ENCODE measurements around the gene HOXA7.

HOXA7 gene

GRCh38 chr7:27179503-27180430, 23.3 kb upstream of the HOXA7 start:
- H3K4me3 ChIP-seq (ENCODE audit: low read length): no peak overlapping the region
- TF ChIP-seq CTCF (conservative IDR thresholded peaks at IDR 0.05; ENCODE audit: low read depth, low read length): peak; percentile 84
- no peak for DNase-seq (ENCODE audit: low read depth)

GRCh38 chr7:27179030-27179429, 22.6 kb upstream of the HOXA7 start:
- no peak for TF ChIP-seq CTCF (conservative IDR thresholded peaks at IDR 0.05; ENCODE audit: low read depth, low read length)
- DNase-seq (ENCODE audit: low read depth): no peak
- no peak overlapping the region for H3K4me3 ChIP-seq (ENCODE audit: low read length)

GRCh38 chr7:27178366-27178765, 21.9 kb upstream of the HOXA7 start:
- no peak overlapping the region for H3K4me3 ChIP-seq (ENCODE audit: low read length)
- no peak for TF ChIP-seq CTCF (conservative IDR thresholded peaks at IDR 0.05; ENCODE audit: low read depth, low read length)
- DNase-seq (ENCODE audit: low read depth): no peak

- no peak overlapping the region for H3K4me3 ChIP-seq (ENCODE audit: low read length)
- no peak for TF ChIP-seq CTCF (conservative IDR thresholded peaks at IDR 0.05; ENCODE audit: low read depth, low read length)
- no peak for DNase-seq (ENCODE audit: low read depth)
Measured at GRCh38 chr7:27177795-27178320, 21.4 kb upstream of the HOXA7 start.

- no peak for DNase-seq (ENCODE audit: low read depth)
- H3K4me3 ChIP-seq (ENCODE audit: low read length): no peak overlapping the region
- TF ChIP-seq CTCF (conservative IDR thresholded peaks at IDR 0.05; ENCODE audit: low read depth, low read length): no peak
Measured at GRCh38 chr7:27176962-27177794, 20.7 kb upstream of the HOXA7 start.

GRCh38 chr7:27176524-27176845, 20.0 kb upstream of the HOXA7 start:
- DNase-seq (ENCODE audit: low read depth): no peak
- H3K4me3 ChIP-seq (ENCODE audit: low read length): no peak overlapping the region
- no peak for TF ChIP-seq CTCF (conservative IDR thresholded peaks at IDR 0.05; ENCODE audit: low read depth, low read length)
